ENCODE measurements around the gene CYP27A1. TPM values are rescaled to one million over a fixed set of nuclear protein-coding genes. Genes with fewer than 3 reads are reported as not detected.

Gene CYP27A1
- total and polyA plus RNA-seq, 2 of the 8 experiments (the other 6 are each of a cell fraction or from before 2014, with no cell fraction given) = 5.4 to 14.7 TPM

GRCh38 chr2:218811382-218811781 is 29.4 kb downstream of the CYP27A1 start (continued):
- no peak for TF ChIP-seq CHD7 (IDR thresholded peaks at IDR 0.05; ENCODE audit: insufficient replicate concordance, low read length)
- TF ChIP-seq SP2 (IDR thresholded peaks at IDR 0.05; ENCODE audit: low read length) = no peak
